GM21529 (cell line): Measurements from ENCODE around the gene PRDX1.
A peak's percentile ranks its signal among the peaks of the same experiment; 100 is the strongest.

Source experiments
- ATAC-seq: cut with Tn5 transposase; IDR thresholded peaks from one replicate; pipeline ENCODE4 v1.9.1; 2021; ENCODE audit not compliant: unreplicated experiment

Gene PRDX1

GRCh38 chr1:45521413-45522323, at the start of gene PRDX1:
PRDX1 (minus strand) TSS chr1:45521884; CDS start chr1:45519043, 2,841 bp downstream.
- peak; percentile 84 for ATAC-seq

- no peak for ATAC-seq
Observed at GRCh38 chr1:45570631-45571030, 48.9 kb upstream of the PRDX1 start.

- ATAC-seq, result peak; percentile 67
Observed at GRCh38 chr1:45569962-45570581, 48.4 kb upstream of the PRDX1 start.

- ATAC-seq, result no peak
Observed at GRCh38 chr1:45569571-45569961, 47.9 kb upstream of the PRDX1 start.

GRCh38 chr1:45568421-45568820, 46.7 kb upstream of the PRDX1 start:
- no peak for ATAC-seq

- no peak for ATAC-seq
Observed at GRCh38 chr1:45567911-45568310, 46.2 kb upstream of the PRDX1 start.

GRCh38 chr1:45566722-45567121, 45.0 kb upstream of the PRDX1 start:
- no peak for ATAC-seq

GRCh38 chr1:45563843-45564242, 42.2 kb upstream of the PRDX1 start:
- ATAC-seq, result no peak

- no peak for ATAC-seq
Observed at GRCh38 chr1:45557422-45557944, 35.8 kb upstream of the PRDX1 start.

- no peak for ATAC-seq
Observed at GRCh38 chr1:45554198-45554597, 32.5 kb upstream of the PRDX1 start.

- no peak for ATAC-seq
Observed at GRCh38 chr1:45552331-45552730, 30.6 kb upstream of the PRDX1 start.

GRCh38 chr1:45551684-45552083, 30.0 kb upstream of the PRDX1 start:
- no peak for ATAC-seq

GRCh38 chr1:45550401-45551351, 29.0 kb upstream of the PRDX1 start, which contains the start of gene AKR1A1:
AKR1A1 (plus strand) TSS chr1:45550826; CDS start chr1:45561795, 10,969 bp downstream.
- peak; percentile 78 for ATAC-seq

- no peak for ATAC-seq
Observed at GRCh38 chr1:45545553-45546310, 24.0 kb upstream of the PRDX1 start.

- ATAC-seq, result peak; percentile 72
Observed at GRCh38 chr1:45545019-45545493, 23.4 kb upstream of the PRDX1 start.

- no peak for ATAC-seq
Observed at GRCh38 chr1:45544530-45544929, 22.8 kb upstream of the PRDX1 start.

GRCh38 chr1:45543581-45544417, 22.1 kb upstream of the PRDX1 start:
- no peak for ATAC-seq

GRCh38 chr1:45542591-45542990, 20.9 kb upstream of the PRDX1 start:
- no peak for ATAC-seq

GRCh38 chr1:45541193-45541592, 19.5 kb upstream of the PRDX1 start:
- no peak for ATAC-seq
